ENCODE data around the gene DCUN1D1.

DNA sequence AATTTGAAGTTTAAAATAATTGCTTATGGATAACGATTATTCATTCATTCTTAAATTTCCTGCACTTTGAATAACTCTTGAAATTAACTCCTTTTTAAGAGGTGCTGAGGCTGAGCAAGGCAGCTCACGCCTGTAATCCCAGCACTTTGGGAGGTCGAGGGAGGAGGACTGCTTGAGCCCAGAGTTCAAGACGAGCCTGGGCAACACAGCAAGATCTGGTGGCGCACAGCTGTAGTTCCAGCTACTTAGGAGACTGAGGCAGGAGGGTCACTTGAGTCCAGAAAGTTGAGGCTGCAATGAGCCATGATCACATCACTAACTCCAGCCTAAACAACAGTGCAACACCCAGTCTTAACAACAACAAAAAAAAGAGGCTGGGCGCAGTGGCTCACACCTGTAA is 8.0 kb downstream of the DCUN1D1 start:
- TF ChIP-seq JUND (IDR thresholded peaks at IDR 0.05; ENCODE audit: low read depth, low read length) (no peak), SMC3 (IDR thresholded peaks at IDR 0.05; ENCODE audit: borderline replicate concordance, low read length) (no peak)
